Panc1 (cell line): ENCODE measurements around the gene SURF4.

Source experiments
- POLR2AphosphoS5 ChIP-seq: IDR thresholded peaks from 2 replicates; pipeline ENCODE4 v1.6.1; 2012; ENCODE audit warnings: mild to moderate bottlenecking, low read depth, low read length, moderate library complexity
- TCF7L2 ChIP-seq: IDR thresholded peaks from 2 replicates; pipeline ENCODE4 v1.6.1; 2011; ENCODE audit warnings: mild to moderate bottlenecking, low read depth, low read length, inconsistent platforms
- TF ChIP-seq, protein P1 (sequence below): fragments of 450-650 bp; IDR thresholded peaks from 2 replicates; pipeline ENCODE4 v1.5.1; 2017; ENCODE audit warnings: mild to moderate bottlenecking

DNA sequence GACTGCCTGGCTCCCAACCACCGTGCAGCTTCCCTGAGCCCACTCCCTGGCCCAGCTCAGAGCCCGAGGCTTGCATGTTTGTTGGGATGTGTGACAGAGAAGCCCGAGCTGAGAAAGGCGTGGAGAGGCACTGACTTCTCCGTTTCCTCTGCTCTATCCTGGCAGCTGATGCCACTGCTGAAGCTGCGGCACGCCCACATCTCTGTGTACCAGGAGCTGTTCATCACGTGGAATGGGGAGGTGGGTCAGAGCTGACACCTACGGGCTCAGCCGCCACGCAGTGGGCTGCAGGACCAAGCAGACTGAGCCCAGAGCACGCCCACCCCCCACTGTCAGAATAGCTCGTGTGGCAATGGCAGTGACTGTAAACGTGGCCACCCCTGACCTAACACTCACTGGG, 9.6 kb upstream of the SURF4 start:
- TF ChIP-seq, protein P1, sequence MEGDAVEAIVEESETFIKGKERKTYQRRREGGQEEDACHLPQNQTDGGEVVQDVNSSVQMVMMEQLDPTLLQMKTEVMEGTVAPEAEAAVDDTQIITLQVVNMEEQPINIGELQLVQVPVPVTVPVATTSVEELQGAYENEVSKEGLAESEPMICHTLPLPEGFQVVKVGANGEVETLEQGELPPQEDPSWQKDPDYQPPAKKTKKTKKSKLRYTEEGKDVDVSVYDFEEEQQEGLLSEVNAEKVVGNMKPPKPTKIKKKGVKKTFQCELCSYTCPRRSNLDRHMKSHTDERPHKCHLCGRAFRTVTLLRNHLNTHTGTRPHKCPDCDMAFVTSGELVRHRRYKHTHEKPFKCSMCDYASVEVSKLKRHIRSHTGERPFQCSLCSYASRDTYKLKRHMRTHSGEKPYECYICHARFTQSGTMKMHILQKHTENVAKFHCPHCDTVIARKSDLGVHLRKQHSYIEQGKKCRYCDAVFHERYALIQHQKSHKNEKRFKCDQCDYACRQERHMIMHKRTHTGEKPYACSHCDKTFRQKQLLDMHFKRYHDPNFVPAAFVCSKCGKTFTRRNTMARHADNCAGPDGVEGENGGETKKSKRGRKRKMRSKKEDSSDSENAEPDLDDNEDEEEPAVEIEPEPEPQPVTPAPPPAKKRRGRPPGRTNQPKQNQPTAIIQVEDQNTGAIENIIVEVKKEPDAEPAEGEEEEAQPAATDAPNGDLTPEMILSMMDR, result no peak
- TF ChIP-seq POLR2AphosphoS5, result no peak
- no peak for TF ChIP-seq TCF7L2
